ENCODE results near the gene PPP3R1.
A peak's percentile ranks its signal among the peaks of the same experiment; 100 is the strongest.

PPP3R1 gene

GRCh38 chr2:68241732-68242131 is 10.6 kb downstream of the PPP3R1 start:
- Histone ChIP-seq H2AFZ (ENCODE audit: low read length) (no peak overlapping the region), H3K4me2 (ENCODE audit: low read length) (no peak overlapping the region), H3K27me3 (ENCODE audit: insufficient read depth, low read length) (no peaks in the 10 kb centered on the region), H3K27ac (ENCODE audit: low read depth, low read length, poor library complexity, severe bottlenecking) (no peak overlapping the region), H3K36me3 (ENCODE audit: insufficient read depth, low read length) (peaks cover 50% of the 10 kb centered on the region), H3F3A (ENCODE audit: insufficient read depth, low read length) (peaks cover 3% of the 10 kb centered on the region; the same call in 1 of the 2 replicates), H3K4me3 (ENCODE audit: low read depth, low read length, poor library complexity, severe bottlenecking) (no peak overlapping the region), H3K9ac (ENCODE audit: low read length) (no peak overlapping the region), H3K9me3 (ENCODE audit: low read length) (no peaks in the 10 kb centered on the region), H3K4me1 (ENCODE audit: insufficient read depth, low read length, severe bottlenecking) (peaks cover 65% of the 10 kb centered on the region), H3K79me2 (ENCODE audit: insufficient read depth, low read length) (peaks cover 100% of the 10 kb centered on the region), H4K20me1 (ENCODE audit: insufficient read depth, low read length) (peaks cover 7% of the 10 kb centered on the region), H3K9me2 (ENCODE audit: low read depth, low read length) (no peaks in the 10 kb centered on the region)
- TF ChIP-seq EZH2 (IDR thresholded peaks at IDR 0.05; ENCODE audit: borderline replicate concordance, low read length): no peak
- TF ChIP-seq CTCF (IDR thresholded peaks at IDR 0.05; ENCODE audit: low read length): no peak

GRCh38 chr2:68240446-68240845 is 11.9 kb downstream of the PPP3R1 start:
- Histone ChIP-seq H2AFZ (ENCODE audit: low read length) (no peak overlapping the region), H3K4me3 (ENCODE audit: low read depth, low read length, poor library complexity, severe bottlenecking) (no peak overlapping the region), H3K9ac (ENCODE audit: low read length) (no peak overlapping the region), H3K36me3 (ENCODE audit: insufficient read depth, low read length) (peaks cover 48% of the 10 kb centered on the region), H3K4me1 (ENCODE audit: insufficient read depth, low read length, severe bottlenecking) (peaks cover 72% of the 10 kb centered on the region), H4K20me1 (ENCODE audit: insufficient read depth, low read length) (peaks cover 9% of the 10 kb centered on the region), H3F3A (ENCODE audit: insufficient read depth, low read length) (peaks cover 3% of the 10 kb centered on the region; the same call in 1 of the 2 replicates), H3K27ac (ENCODE audit: low read depth, low read length, poor library complexity, severe bottlenecking) (no peak overlapping the region), H3K27me3 (ENCODE audit: insufficient read depth, low read length) (no peaks in the 10 kb centered on the region), H3K4me2 (ENCODE audit: low read length) (peak overlapping the region; percentile 37; the same call in 1 of the 2 replicates), H3K9me3 (ENCODE audit: low read length) (no peaks in the 10 kb centered on the region), H3K9me2 (ENCODE audit: low read depth, low read length) (no peaks in the 10 kb centered on the region), H3K79me2 (ENCODE audit: insufficient read depth, low read length) (peaks cover 100% of the 10 kb centered on the region)
- TF ChIP-seq EZH2 (IDR thresholded peaks at IDR 0.05; ENCODE audit: borderline replicate concordance, low read length) (no peak), CTCF (IDR thresholded peaks at IDR 0.05; ENCODE audit: low read length) (no peak)

GRCh38 chr2:68238955-68239822 is 13.1 kb downstream of the PPP3R1 start:
- TF ChIP-seq EZH2 (IDR thresholded peaks at IDR 0.05; ENCODE audit: borderline replicate concordance, low read length) (no peak), CTCF (IDR thresholded peaks at IDR 0.05; ENCODE audit: low read length) (no peak)

More at GRCh38 chr2:68238955-68239822, 13.1 kb downstream of the PPP3R1 start:
- peak overlapping the region; percentile 10 for H3K4me3 ChIP-seq (ENCODE audit: low read depth, low read length, poor library complexity, severe bottlenecking)
- H3K9me2 ChIP-seq (ENCODE audit: low read depth, low read length): no peaks in the 10 kb centered on the region
- H3K27me3 ChIP-seq (ENCODE audit: insufficient read depth, low read length): no peaks in the 10 kb centered on the region
- H3K9ac ChIP-seq (ENCODE audit: low read length): no peak overlapping the region; the same call in 1 of the 2 replicates
- H3F3A ChIP-seq (ENCODE audit: insufficient read depth, low read length): peaks cover 3% of the 10 kb centered on the region; the same call in 1 of the 2 replicates
- H4K20me1 ChIP-seq (ENCODE audit: insufficient read depth, low read length): peaks cover 8% of the 10 kb centered on the region; the same call in 1 of the 2 replicates
- peaks cover 80% of the 10 kb centered on the region for H3K4me1 ChIP-seq (ENCODE audit: insufficient read depth, low read length, severe bottlenecking)
- no peak overlapping the region for H2AFZ ChIP-seq (ENCODE audit: low read length)
- H3K79me2 ChIP-seq (ENCODE audit: insufficient read depth, low read length): peaks cover 100% of the 10 kb centered on the region
- H3K9me3 ChIP-seq (ENCODE audit: low read length): no peaks in the 10 kb centered on the region
- peak overlapping the region; percentile 37 for H3K4me2 ChIP-seq (ENCODE audit: low read length)
- H3K27ac ChIP-seq (ENCODE audit: low read depth, low read length, poor library complexity, severe bottlenecking): no peak overlapping the region
- H3K36me3 ChIP-seq (ENCODE audit: insufficient read depth, low read length): peaks cover 35% of the 10 kb centered on the region

Data from OCI-LY1 (cell line).